Measurements from ENCODE around the gene CLEC18C.
"Not testable (repeated sequence)": the region's sequence is repeated elsewhere in the genome, so short reads cannot be mapped to it uniquely, and the experiment has no call there.

CLEC18C gene

DNA sequence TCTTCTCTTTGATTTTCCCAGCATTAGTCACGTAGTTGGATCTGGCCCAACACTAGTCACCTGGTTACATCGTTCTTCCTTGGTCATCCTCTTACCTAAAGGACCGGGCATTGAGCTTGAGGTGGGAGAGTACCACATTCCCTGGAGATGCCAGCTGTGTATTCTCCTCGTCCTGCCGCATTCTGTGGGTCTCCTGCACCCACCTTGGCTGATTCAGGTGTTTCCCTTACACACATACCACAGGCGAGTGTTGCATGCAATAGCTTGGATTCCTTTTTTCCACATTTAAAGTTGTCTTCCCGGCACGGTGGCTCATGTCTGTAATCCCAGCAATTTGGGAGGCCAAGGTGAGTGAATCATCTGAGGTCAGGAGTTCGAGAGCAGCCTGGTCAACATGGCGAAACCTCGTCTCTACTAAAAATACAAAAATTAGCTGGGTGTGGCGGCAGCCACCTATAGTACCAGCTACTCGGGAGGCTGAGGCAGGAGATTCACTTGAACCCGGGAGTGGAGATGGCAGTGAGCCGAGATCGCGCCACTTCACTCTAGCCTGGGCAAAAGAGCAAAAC is 21.6 kb upstream of the CLEC18C start:
- TF ChIP-seq, protein P1, sequence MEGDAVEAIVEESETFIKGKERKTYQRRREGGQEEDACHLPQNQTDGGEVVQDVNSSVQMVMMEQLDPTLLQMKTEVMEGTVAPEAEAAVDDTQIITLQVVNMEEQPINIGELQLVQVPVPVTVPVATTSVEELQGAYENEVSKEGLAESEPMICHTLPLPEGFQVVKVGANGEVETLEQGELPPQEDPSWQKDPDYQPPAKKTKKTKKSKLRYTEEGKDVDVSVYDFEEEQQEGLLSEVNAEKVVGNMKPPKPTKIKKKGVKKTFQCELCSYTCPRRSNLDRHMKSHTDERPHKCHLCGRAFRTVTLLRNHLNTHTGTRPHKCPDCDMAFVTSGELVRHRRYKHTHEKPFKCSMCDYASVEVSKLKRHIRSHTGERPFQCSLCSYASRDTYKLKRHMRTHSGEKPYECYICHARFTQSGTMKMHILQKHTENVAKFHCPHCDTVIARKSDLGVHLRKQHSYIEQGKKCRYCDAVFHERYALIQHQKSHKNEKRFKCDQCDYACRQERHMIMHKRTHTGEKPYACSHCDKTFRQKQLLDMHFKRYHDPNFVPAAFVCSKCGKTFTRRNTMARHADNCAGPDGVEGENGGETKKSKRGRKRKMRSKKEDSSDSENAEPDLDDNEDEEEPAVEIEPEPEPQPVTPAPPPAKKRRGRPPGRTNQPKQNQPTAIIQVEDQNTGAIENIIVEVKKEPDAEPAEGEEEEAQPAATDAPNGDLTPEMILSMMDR (conservative IDR thresholded peaks at IDR 0.05; ENCODE audit: control insufficient read depth, insufficient read depth, low read depth, low read length), result no peak
- DNase-seq (ENCODE audit: low read depth), result no peak

DNA sequence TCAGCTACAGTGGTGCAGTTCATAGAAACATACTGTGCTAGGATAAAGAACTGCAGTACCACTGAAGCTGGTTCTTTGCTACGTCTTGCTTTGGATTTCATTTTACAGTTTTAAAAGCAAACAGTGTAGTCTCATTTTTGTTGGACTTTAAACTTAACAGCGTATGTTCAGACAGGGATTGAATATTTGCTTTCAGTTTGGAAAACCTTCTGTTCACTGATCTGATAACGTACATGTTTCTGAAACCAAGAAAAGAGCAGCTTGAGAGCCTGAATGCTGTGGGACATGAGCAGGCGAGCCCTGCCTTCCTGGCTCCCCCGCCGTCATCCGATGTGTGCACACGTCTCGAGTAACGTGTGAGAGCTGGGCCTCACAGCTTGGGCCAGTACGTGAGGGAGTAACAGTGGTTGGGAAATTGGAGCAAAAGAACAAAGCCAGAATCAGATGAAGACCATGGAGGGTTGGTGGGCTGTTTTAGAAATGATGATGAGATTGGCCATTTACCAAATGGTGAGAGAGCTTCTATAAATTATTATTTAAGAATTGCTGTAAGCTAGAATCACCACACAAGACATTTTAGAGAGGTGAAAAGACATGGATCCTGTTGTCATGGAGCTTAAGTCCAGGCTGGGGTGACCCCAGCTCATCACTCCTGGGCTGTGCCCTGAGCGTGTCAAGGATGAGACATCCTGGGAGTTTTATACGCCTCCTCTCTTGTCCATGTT is 20.8 kb upstream of the CLEC18C start:
- no peak overlapping the region for H3K4me3 ChIP-seq (ENCODE audit: control insufficient read depth, low read depth, low read length)
- no peak for DNase-seq (ENCODE audit: low read depth)
- TF ChIP-seq, protein P1 (conservative IDR thresholded peaks at IDR 0.05; ENCODE audit: control insufficient read depth, insufficient read depth, low read depth, low read length), result no peak

More for the DNA sequence above, 21.6 kb upstream of the CLEC18C start:
- H3K4me3 ChIP-seq (ENCODE audit: control insufficient read depth, low read depth, low read length), result no peak overlapping the region

DNA sequence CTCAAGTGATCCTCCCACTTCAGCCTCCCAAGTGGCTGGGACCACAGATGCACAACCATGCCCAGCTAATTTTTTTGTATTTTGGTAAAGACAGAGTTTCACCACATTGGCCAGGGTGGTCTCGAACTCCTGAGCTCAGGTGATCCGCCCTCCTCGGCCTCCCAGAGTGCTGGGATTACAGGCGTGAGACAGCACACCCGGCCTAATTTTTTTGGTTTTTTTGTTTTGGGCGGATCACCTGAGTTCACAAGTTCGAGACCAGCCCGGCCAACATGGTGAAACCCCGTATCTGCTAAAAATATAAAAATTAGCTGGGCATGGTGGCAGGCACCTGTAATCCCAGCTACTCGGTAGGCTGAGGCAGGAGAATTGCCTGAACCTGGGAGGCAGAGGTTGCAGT is 18.9 kb upstream of the CLEC18C start:
- not testable (repeated sequence) for H3K4me3 ChIP-seq (ENCODE audit: control insufficient read depth, low read depth, low read length); DNase-seq (ENCODE audit: low read depth)

DNA sequence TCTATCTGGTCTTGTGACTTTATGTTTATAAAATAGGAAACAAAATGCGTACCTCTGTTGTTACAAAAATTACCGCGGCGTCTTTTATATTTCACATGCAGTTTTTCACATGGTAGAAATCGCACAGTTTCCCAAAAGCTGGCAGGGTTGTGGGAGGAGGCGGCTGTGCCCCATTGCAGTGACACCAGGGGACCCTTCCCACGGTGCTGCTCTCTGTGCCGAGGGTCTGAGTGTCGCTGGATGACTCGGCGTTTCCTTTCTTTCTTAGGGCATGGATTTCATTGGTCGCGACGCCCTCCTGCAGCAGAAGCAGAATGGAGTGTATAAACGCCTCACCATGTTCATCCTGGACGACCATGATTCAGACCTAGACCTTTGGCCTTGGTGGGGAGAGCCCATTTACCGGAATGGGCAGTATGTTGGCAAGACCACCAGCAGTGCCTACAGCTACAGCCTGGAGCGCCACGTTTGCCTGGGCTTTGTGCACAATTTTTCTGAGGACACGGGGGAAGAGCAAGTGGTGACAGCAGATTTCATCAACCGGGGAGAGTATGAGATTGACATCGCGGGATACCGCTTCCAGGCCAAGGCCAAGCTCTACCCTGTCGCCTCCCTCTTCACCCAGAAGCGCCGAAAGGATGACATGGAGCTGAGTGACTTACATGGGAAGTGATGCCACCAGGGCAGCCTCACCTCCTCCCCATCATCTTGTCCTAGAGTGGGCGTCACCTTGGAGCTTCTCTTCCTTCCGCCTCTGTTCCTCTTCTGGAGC is 17.2 kb upstream of the CLEC18C start:
- no peak for DNase-seq (ENCODE audit: low read depth)
- H3K4me3 ChIP-seq (ENCODE audit: control insufficient read depth, low read depth, low read length), result no peak overlapping the region
- TF ChIP-seq, protein P1 (conservative IDR thresholded peaks at IDR 0.05; ENCODE audit: control insufficient read depth, insufficient read depth, low read depth, low read length), result no peak

DNA sequence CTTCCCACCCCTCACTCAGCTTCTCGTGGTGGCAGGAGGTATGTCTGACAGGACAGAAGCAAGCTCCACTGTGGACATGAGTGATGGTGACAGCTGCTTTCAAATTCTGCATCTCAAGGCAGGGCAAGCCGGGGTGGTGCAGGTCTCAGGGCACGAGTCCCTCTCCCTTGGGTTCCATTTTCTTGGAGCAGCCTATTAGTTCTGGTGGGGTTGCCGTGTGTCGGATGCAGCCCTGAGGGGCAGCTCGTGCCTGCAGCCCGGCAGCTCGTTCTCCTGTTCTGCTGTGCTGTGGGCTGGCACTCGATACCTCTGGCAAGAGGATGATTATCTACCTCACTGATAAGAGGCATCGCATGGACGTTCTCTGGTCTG is 16.5 kb upstream of the CLEC18C start:
- no peak for DNase-seq (ENCODE audit: low read depth)
- no peak overlapping the region for H3K4me3 ChIP-seq (ENCODE audit: control insufficient read depth, low read depth, low read length)
- TF ChIP-seq, protein P1 (conservative IDR thresholded peaks at IDR 0.05; ENCODE audit: control insufficient read depth, insufficient read depth, low read depth, low read length), result no peak

DNA sequence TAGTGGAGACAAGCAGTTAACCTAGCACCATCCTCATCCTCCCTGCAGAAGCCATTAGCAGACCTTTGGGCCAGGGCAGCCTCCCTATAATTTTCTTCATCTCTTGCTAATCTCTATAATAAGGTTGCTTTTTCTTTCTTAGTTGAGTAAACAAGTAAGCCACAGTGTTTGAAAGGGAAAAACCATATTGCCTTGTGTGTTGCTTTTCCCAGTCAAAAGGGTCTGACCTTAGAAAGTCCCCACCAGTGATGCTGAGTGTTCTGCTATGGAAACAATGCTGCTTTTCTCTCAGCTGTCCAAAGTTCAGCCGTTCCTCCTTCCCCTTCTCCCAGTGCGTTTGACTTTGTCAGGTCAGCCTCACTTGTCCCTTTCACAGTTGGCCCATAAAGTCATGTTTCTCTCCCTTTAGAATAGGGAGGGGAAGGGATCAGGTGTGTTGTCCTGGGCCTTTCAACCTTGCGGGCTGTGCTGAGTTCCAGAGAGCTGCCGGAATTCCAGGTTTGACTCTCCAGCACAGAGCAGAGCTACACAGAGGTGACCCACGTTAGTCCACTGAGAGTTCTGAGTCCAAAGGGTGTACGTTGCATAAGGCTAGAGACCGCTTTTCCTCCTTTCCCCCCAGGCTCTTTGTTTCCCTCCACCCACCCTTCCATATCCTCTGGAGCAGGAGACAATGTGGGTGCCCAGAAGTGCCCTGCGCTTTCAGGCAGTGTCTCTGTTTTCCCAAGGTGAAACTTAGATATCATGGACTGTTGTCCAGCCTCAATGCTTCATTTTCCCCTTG is 15.9 kb upstream of the CLEC18C start:
- no peak overlapping the region for H3K4me3 ChIP-seq (ENCODE audit: control insufficient read depth, low read depth, low read length)
- DNase-seq (ENCODE audit: low read depth), result no peak

More for the DNA sequence above, 15.9 kb upstream of the CLEC18C start:
- TF ChIP-seq, protein P1 (conservative IDR thresholded peaks at IDR 0.05; ENCODE audit: control insufficient read depth, insufficient read depth, low read depth, low read length), result no peak
